Measurements from ENCODE around the gene PCBP2.

DNA sequence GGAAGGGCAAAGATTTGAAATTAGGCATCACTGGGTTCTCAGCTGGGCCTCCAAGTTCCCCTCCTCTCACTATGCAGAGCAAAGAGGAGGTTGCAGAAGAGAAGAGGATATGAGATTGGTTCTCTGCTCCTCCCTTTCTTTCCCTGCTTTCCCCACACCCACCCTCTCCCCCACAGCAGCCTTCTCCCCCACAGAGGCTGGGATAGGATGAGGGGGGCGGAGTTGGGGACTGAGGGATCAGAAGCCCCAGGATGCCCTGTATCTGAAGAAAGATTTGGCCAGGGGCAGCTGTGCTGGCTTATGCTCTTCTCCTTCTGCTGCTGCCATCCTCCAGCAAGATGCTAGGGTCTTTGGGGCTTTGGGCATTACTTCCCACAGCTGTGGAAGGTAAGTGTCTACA, 28.3 kb upstream of the PCBP2 start, which contains the start of gene AMHR2:
- no peak for TF ChIP-seq CTCF (IDR thresholded peaks at IDR 0.05)
- TF ChIP-seq POLR2A (IDR thresholded peaks at IDR 0.05): no peak
